ENCODE measurements around the gene MYADML2. TPM values are rescaled to one million over a fixed set of nuclear protein-coding genes. Genes with fewer than 3 reads are reported as not detected.

Gene MYADML2
- total RNA-seq, 2 experiments from 2014 or later = not detected

GRCh38 chr17:81993729-81994592, 46.9 kb upstream of the MYADML2 start:
- ChIA-PET POLR2A (no interaction called here), CTCF (interaction anchor here (1.9 kb wide), 1 partner anchor 26 kb away, joined by 5 read pairs; no protein-coding TSS in a partner anchor)
- ATAC-seq (no peak), DNase-seq (no peak)
- H3K4me1 Mint-ChIP-seq (ENCODE audit: low read depth) = no peaks in the 10 kb centered on the region
- H3K9me3 Mint-ChIP-seq = no peaks in the 10 kb centered on the region
- H3K27me3 Mint-ChIP-seq = no peaks in the 10 kb centered on the region
- intact Hi-C loops (cut with micrococcal nuclease) = no loop called here
- TF ChIP-seq CTCF (IDR thresholded peaks at IDR 0.05) = no peak
- H3K27ac Mint-ChIP-seq = no peak overlapping the region
- H3K36me3 Mint-ChIP-seq (ENCODE audit: low read depth) = no peaks in the 10 kb centered on the region
- no peak overlapping the region for H3K4me3 Mint-ChIP-seq

GRCh38 chr17:81992306-81993102, 45.5 kb upstream of the MYADML2 start:
- TF ChIP-seq CTCF (IDR thresholded peaks at IDR 0.05) = no peak
- intact Hi-C loops (cut with micrococcal nuclease) = no loop called here
- no peak for ATAC-seq
- no peaks in the 10 kb centered on the region for H3K4me1 Mint-ChIP-seq (ENCODE audit: low read depth)
- no peak overlapping the region for H3K4me3 Mint-ChIP-seq
- ChIA-PET CTCF (interaction anchor here (1.0 to 1.4 kb wide), 2 partner anchors 28 to 33 kb away, joined by 3 to 4 read pairs; no protein-coding TSS in a partner anchor), POLR2A (no interaction called here)
- H3K36me3 Mint-ChIP-seq (ENCODE audit: low read depth) = no peaks in the 10 kb centered on the region
- no peaks in the 10 kb centered on the region for H3K27me3 Mint-ChIP-seq
- H3K27ac Mint-ChIP-seq = no peak overlapping the region
- DNase-seq = no peak
- H3K9me3 Mint-ChIP-seq = no peaks in the 10 kb centered on the region

GRCh38 chr17:81991684-81992305, 44.8 kb upstream of the MYADML2 start:
- DNase-seq = no peak
- Mint-ChIP-seq H3K4me1 (ENCODE audit: low read depth) (no peaks in the 10 kb centered on the region), H3K27ac (no peak overlapping the region), H3K9me3 (no peaks in the 10 kb centered on the region), H3K4me3 (no peak overlapping the region), H3K27me3 (no peaks in the 10 kb centered on the region), H3K36me3 (ENCODE audit: low read depth) (no peaks in the 10 kb centered on the region)
- no peak for ATAC-seq
- CTCF ChIA-PET = interaction anchor here (1.0 to 1.6 kb wide), 3 partner anchors 28 to 32 kb away, joined by 3 to 6 read pairs (median 4); no protein-coding TSS in a partner anchor
- intact Hi-C loops (cut with micrococcal nuclease) = no loop called here
- POLR2A ChIA-PET = interaction anchor here (1.1 kb wide), 1 partner anchor 13 kb away, joined by 3 read pairs; no protein-coding TSS in a partner anchor
- no peak for TF ChIP-seq CTCF (IDR thresholded peaks at IDR 0.05)

- CTCF ChIA-PET = interaction anchor here (1.4 to 1.6 kb wide), 2 partner anchors 29 to 31 kb away, joined by 4 to 6 read pairs; no protein-coding TSS in a partner anchor
These were observed 44.0 kb upstream of the MYADML2 start for GRCh38 chr17:81990836-81991683.

More at GRCh38 chr17:81990836-81991683, 44.0 kb upstream of the MYADML2 start:
- Mint-ChIP-seq H3K4me3 (no peak overlapping the region), H3K36me3 (ENCODE audit: low read depth) (no peaks in the 10 kb centered on the region), H3K27me3 (no peaks in the 10 kb centered on the region), H3K4me1 (ENCODE audit: low read depth) (no peaks in the 10 kb centered on the region), H3K27ac (no peak overlapping the region), H3K9me3 (no peaks in the 10 kb centered on the region)
- DNase-seq (no peak), ATAC-seq (no peak)
- POLR2A ChIA-PET = interaction anchor here (1.1 kb wide), 1 partner anchor 13 kb away, joined by 3 read pairs; no protein-coding TSS in a partner anchor
- intact Hi-C loops (cut with micrococcal nuclease) = no loop called here
- no peak for TF ChIP-seq CTCF (IDR thresholded peaks at IDR 0.05)

Data from activated CD8-positive, alpha-beta T cell treated with anti-CD3 and anti-CD28 coated beads for 36 hours (primary cell).